ENCODE results near the gene NMNAT3. TPM values are rescaled to one million over a fixed set of nuclear protein-coding genes. Genes with fewer than 3 reads are reported as not detected.

The NMNAT3 gene
- total and polyA plus RNA-seq, 8 donors, result 3.6 to 24.9 (median 7.0) TPM

GRCh38 chr3:139555249-139555648 lies 122.5 kb downstream of the NMNAT3 start:
- no peak overlapping the region for H3K4me3 ChIP-seq
- WGBS, 5 donors, result 74 to 85% (median 83%) methylated on average over 2 of the region's 2 CpGs
- H3K27ac ChIP-seq, result no peak overlapping the region
- intact Hi-C loops (cut with DNase I; ENCODE audit: low total_unique reads), result no loop called here
- no peaks in the 10 kb centered on the region for H3K27me3 ChIP-seq
- peaks cover 0 to 3% (median 0%) of the 10 kb centered on the region in 4 donors for H3K4me1 ChIP-seq
- no peaks in the 10 kb centered on the region for H3K9me3 ChIP-seq
- peak in 1 of 2 donors; percentile 38 for DNase-seq
- H3K36me3 ChIP-seq, result peaks cover 0 to 8% (median 0%) of the 10 kb centered on the region in 4 donors
- TF ChIP-seq POLR2AphosphoS5 (IDR thresholded peaks at IDR 0.05) (no peak), POLR2A (IDR thresholded peaks at IDR 0.05) (no peak), EP300 (IDR thresholded peaks at IDR 0.05) (no peak), CTCF (IDR thresholded peaks at IDR 0.05) (no peak)

- peaks cover 0 to 5% (median 0%) of the 10 kb centered on the region in 4 donors for H3K36me3 ChIP-seq
- H3K9me3 ChIP-seq, result no peaks in the 10 kb centered on the region
- no peaks in the 10 kb centered on the region for H3K27me3 ChIP-seq
- TF ChIP-seq POLR2AphosphoS5 (IDR thresholded peaks at IDR 0.05), result no peak
- no peak for TF ChIP-seq EP300 (IDR thresholded peaks at IDR 0.05)
- no peak for TF ChIP-seq POLR2A (IDR thresholded peaks at IDR 0.05)
- intact Hi-C loops (cut with DNase I; ENCODE audit: low total_unique reads), result no loop called here
- DNase-seq, result no peak
- H3K4me3 ChIP-seq, result no peak overlapping the region
- H3K4me1 ChIP-seq, result peaks cover 0 to 3% (median 0%) of the 10 kb centered on the region in 4 donors
- peak overlapping the region in 1 of 5 donors; percentile 32 for H3K27ac ChIP-seq
Measured at GRCh38 chr3:139554628-139555027, 123.1 kb downstream of the NMNAT3 start.

GRCh38 chr3:139552632-139553365 lies 125.0 kb downstream of the NMNAT3 start:
- WGBS, 5 donors, result 80 to 92% (median 87%) methylated on average over 3 to 4 of the region's 4 CpGs
- TF ChIP-seq POLR2A (IDR thresholded peaks at IDR 0.05) (no peak), EP300 (IDR thresholded peaks at IDR 0.05) (no peak), POLR2AphosphoS5 (IDR thresholded peaks at IDR 0.05) (no peak), CTCF (IDR thresholded peaks at IDR 0.05) (no peak)
- DNase-seq, result no peak
- Histone ChIP-seq H3K36me3 (no peaks in the 10 kb centered on the region), H3K9me3 (no peaks in the 10 kb centered on the region), H3K27ac (peak overlapping the region in 1 of 5 donors; percentile 32), H3K4me3 (no peak overlapping the region), H3K4me1 (peaks cover 0 to 7% (median 1%) of the 10 kb centered on the region in 4 donors), H3K27me3 (no peaks in the 10 kb centered on the region)
- intact Hi-C loops (cut with DNase I; ENCODE audit: low total_unique reads), result no loop called here

- peaks cover 0 to 7% (median 0%) of the 10 kb centered on the region in 4 donors for H3K4me1 ChIP-seq
- H3K4me3 ChIP-seq, result no peak overlapping the region
- H3K36me3 ChIP-seq, result no peaks in the 10 kb centered on the region
- H3K27me3 ChIP-seq, result no peaks in the 10 kb centered on the region
- 49 to 66% (median 53%) methylated on average over 5 of the region's 5 CpGs for WGBS, 5 donors
- TF ChIP-seq POLR2A (IDR thresholded peaks at IDR 0.05) (no peak), EP300 (IDR thresholded peaks at IDR 0.05) (no peak), POLR2AphosphoS5 (IDR thresholded peaks at IDR 0.05) (no peak), CTCF (IDR thresholded peaks at IDR 0.05) (no peak)
- intact Hi-C loops (cut with DNase I; ENCODE audit: low total_unique reads), result no loop called here
- no peak overlapping the region for H3K27ac ChIP-seq
- no peaks in the 10 kb centered on the region for H3K9me3 ChIP-seq
- peak in 1 of 2 donors; percentile 58 for DNase-seq
Measured at GRCh38 chr3:139548801-139549200, 129.0 kb downstream of the NMNAT3 start.

- Histone ChIP-seq H3K4me3 (no peak overlapping the region), H3K36me3 (no peaks in the 10 kb centered on the region), H3K27ac (no peak overlapping the region), H3K4me1 (peaks cover 0 to 7% (median 0%) of the 10 kb centered on the region in 4 donors), H3K9me3 (no peaks in the 10 kb centered on the region), H3K27me3 (no peaks in the 10 kb centered on the region)
- TF ChIP-seq POLR2AphosphoS5 (IDR thresholded peaks at IDR 0.05), result no peak
- no peak for TF ChIP-seq POLR2A (IDR thresholded peaks at IDR 0.05)
- no peak for TF ChIP-seq EP300 (IDR thresholded peaks at IDR 0.05)
- no peak for TF ChIP-seq CTCF (IDR thresholded peaks at IDR 0.05)
- no peak for DNase-seq
- intact Hi-C loops (cut with DNase I; ENCODE audit: low total_unique reads), result no loop called here
Measured at GRCh38 chr3:139547666-139548065, 130.1 kb downstream of the NMNAT3 start.

Measured in stomach (tissue), 9 donors.